ENCODE results near the gene TOR1AIP1. TPM values are rescaled to one million over a fixed set of nuclear protein-coding genes. Genes with fewer than 3 reads are reported as not detected.

Gene TOR1AIP1
- total and polyA plus RNA-seq, 3 experiments from 2014 or later = 51.0 to 79.9 (median 52.6) TPM

DNA sequence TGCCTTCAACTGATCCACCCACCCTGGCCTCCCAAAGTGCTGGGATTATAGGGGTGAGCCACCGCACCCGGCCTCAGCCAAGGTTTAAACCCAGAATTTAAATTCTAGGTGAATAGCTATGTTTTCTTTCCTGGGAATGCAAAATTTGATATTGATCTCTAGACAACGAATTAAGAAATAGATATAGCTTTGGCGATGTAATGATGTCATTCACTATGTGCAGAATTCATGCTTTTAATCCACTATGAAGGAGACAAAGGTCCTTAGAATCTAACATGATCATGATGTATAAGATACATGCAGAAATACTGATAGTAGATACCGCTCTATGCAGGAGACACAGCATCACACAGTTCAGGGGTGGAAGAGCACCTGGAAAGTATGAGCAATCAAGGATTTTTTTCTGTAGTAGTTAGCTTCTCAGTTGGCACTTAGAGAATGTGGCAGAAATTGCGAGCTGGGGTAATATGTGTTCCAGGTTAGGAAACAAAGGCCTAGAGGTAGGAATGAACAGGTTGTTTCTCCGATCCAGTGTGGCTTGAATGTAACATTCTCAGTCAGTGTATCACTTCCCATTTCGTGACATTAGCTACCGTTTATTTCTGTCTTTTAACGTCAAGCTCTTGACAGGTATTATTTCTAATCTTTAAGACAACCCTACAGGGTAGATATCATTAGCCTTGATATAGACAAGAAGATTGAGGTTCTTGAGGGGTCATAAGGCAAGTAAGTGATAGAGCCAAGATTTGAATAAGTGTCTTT lies 69.5 kb downstream of the TOR1AIP1 start:
- DNase-seq = no peak
- H3K4me1 ChIP-seq (ENCODE audit: insufficient read depth, low read length) = peaks cover 25% of the 10 kb centered on the region
- H3K27me3 Mint-ChIP-seq = no peaks in the 10 kb centered on the region
- H3K27ac ChIP-seq (ENCODE audit: low read depth, low read length) = no peak overlapping the region
- no peak overlapping the region for H3K4me3 ChIP-seq (ENCODE audit: low read length)
- H3K4me1 Mint-ChIP-seq = peaks cover 33 to 41% (median 34%) of the 10 kb centered on the region in 3 donors
- H3K9me3 ChIP-seq (ENCODE audit: low read length) = no peaks in the 10 kb centered on the region
- H3K4me3 Mint-ChIP-seq = peak overlapping the region in 2 of 7 donors; percentile 1 to 77
- peak overlapping the region; percentile 2 to 96 (median 92) for H3K27ac Mint-ChIP-seq
- no peaks in the 10 kb centered on the region for H3K27me3 ChIP-seq (ENCODE audit: insufficient read depth, low read length, poor library complexity, severe bottlenecking)
- H3K36me3 ChIP-seq (ENCODE audit: insufficient read depth, low read length) = no peaks in the 10 kb centered on the region
- ChIA-PET POLR2A (no interaction called here), CTCF (interaction anchor here (1.1 kb wide), 1 partner anchor 9 kb away, joined by 4 read pairs; no protein-coding TSS in a partner anchor)
- H3K36me3 Mint-ChIP-seq = peaks cover 0 to 9% (median 0%) of the 10 kb centered on the region in 3 donors
- no peaks in the 10 kb centered on the region for H3K9me3 Mint-ChIP-seq

DNA sequence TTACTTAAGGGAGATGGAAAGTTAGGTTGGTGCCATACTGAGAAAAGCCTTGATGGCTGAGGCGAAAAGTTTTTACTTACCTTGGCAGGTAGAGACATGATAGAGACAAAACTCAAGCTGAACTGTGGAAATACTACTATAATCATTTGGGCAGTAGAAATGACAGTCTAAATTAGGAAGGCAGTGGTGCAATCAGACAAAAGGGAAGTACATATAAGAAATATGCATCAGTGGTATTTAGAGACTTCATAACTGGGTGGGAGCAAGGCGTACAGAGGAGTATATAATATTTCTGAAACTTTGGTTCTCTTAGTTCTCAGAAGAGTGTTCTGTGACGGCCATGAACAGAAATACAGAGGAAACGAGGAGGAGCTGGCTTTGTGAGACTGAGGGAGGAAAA lies 70.1 kb downstream of the TOR1AIP1 start:
- DNase-seq = no peak
- Histone ChIP-seq H3K27ac (ENCODE audit: low read depth, low read length) (no peak overlapping the region), H3K9me3 (ENCODE audit: low read length) (no peaks in the 10 kb centered on the region), H3K4me1 (ENCODE audit: insufficient read depth, low read length) (peaks cover 28% of the 10 kb centered on the region), H3K4me3 (ENCODE audit: low read length) (no peak overlapping the region), H3K36me3 (ENCODE audit: insufficient read depth, low read length) (no peaks in the 10 kb centered on the region), H3K27me3 (ENCODE audit: insufficient read depth, low read length, poor library complexity, severe bottlenecking) (no peaks in the 10 kb centered on the region)
- no peaks in the 10 kb centered on the region for H3K9me3 Mint-ChIP-seq
- H3K27me3 Mint-ChIP-seq = no peaks in the 10 kb centered on the region
- peaks cover 39 to 47% (median 39%) of the 10 kb centered on the region in 3 donors for H3K4me1 Mint-ChIP-seq
- peak overlapping the region in 6 of 7 donors; percentile 23 to 77 (median 62) for H3K4me3 Mint-ChIP-seq
- peaks cover 0 to 9% (median 0%) of the 10 kb centered on the region in 3 donors for H3K36me3 Mint-ChIP-seq
- POLR2A ChIA-PET = no interaction called here
- peak overlapping the region; percentile 45 to 96 (median 92) for H3K27ac Mint-ChIP-seq
- CTCF ChIA-PET = interaction anchor here (1.1 to 1.3 kb wide), 2 partner anchors 9 to 11 kb away, joined by 3 to 4 read pairs; no protein-coding TSS in a partner anchor

DNA sequence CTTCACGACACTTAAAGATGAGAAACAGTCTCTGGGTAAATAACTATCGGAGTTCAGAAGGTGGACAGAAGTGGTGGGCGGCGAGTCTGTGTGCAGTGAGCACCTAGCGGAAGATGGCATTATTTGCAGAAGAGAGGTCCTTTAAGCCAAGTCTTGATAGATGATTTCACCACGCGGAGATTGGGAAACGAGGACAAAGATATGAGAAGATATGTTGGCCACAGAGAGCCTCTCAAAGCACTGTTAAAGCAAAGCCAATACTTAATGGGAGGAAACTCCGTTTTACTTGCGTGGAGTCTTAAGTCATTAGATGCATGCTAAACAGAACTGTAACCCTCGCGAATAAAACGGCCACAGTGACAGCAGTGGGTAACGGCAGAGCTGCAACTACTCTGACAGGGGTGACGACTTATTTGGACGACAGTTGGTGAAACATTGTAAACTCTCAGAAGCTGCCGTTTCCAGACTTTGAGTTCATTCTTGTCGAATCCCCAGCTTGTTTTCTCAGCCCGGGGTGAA lies 71.9 kb downstream of the TOR1AIP1 start:
- Histone ChIP-seq H3K4me3 (ENCODE audit: low read length) (peak overlapping the region; percentile 88), H3K36me3 (ENCODE audit: insufficient read depth, low read length) (no peaks in the 10 kb centered on the region), H3K9me3 (ENCODE audit: low read length) (no peaks in the 10 kb centered on the region), H3K27me3 (ENCODE audit: insufficient read depth, low read length, poor library complexity, severe bottlenecking) (no peaks in the 10 kb centered on the region), H3K4me1 (ENCODE audit: insufficient read depth, low read length) (peaks cover 42% of the 10 kb centered on the region), H3K27ac (ENCODE audit: low read depth, low read length) (peak overlapping the region; percentile 78)
- CTCF ChIA-PET = interaction anchor here (0.8 to 3.5 kb wide), 4 partner anchors 13 to 225 kb away, joined by 3 to 18 read pairs (median 3); partner anchors contain the start of gene TOR1AIP1
- Mint-ChIP-seq H3K4me1 (peaks cover 53 to 63% (median 57%) of the 10 kb centered on the region in 3 donors), H3K9me3 (no peaks in the 10 kb centered on the region), H3K27me3 (no peaks in the 10 kb centered on the region), H3K4me3 (peak overlapping the region; percentile 90 to 95 (median 90)), H3K27ac (peak overlapping the region; percentile 93 to 98 (median 96)), H3K36me3 (peaks cover 0 to 9% (median 0%) of the 10 kb centered on the region in 3 donors)
- DNase-seq = peak in 3 of 5 donors; percentile 15 to 57 (median 18)
- POLR2A ChIA-PET = interaction anchor here (0.6 to 2.9 kb wide), 6 partner anchors 21 to 81 kb away, joined by 3 to 47 read pairs (median 3); partner anchors contain the start of gene TOR1AIP1

DNA sequence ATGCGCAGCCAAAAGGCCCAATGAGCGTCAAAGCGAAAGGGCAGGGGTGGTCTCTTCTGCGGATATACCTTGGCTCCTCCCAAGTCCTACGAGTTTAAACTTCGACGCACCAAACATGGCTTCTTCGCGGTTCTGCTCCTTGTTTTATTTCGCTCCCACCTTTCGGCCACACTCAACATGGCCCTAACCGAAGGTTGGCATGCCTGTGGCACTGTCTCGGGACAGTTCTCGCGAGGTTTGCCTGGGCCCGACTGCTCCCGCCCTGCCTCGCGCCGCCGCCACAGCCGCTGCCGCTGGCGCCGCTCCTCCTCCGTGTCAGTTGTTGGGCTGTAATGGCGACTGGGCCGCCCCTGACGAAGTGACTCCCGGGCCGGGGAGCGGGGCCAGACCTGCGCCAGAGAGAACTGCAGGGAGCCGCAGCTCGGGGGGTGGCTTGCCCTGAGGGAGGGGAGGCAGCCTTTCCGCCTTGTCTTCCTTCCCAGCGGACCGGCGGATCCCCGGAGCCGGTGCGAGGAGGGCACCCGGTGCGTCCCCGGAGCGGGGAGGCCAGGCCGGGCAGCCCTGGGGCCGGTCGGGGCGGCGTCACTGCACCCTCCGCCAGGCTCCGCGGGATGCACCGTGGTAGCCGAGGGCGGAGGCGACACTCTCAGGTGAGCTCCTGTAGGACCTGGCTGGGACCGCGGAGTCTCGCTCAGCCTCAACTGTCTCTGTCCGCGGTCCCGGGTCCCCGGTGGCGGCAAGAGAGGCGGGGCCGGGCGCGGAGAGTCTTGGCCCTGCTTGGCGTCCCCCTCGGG lies 72.6 kb downstream of the TOR1AIP1 start, which contains the start of gene CEP350:
Gene CEP350 (plus strand): TSS at position 318 of the 794 bp plus-strand sequence. CDS start 31,372 bp downstream, outside the sequence.
- peak; percentile 96 to 99 (median 98) for DNase-seq
- H3K27ac Mint-ChIP-seq = peak within 1 kb of the TSS; percentile 93 to 98 (median 96)
- peak within 1 kb of the TSS; percentile 88 for H3K4me3 ChIP-seq (ENCODE audit: low read length)
- peak within 1 kb of the TSS; percentile 90 to 96 (median 93) for H3K4me3 Mint-ChIP-seq
- H3K27me3 ChIP-seq (ENCODE audit: insufficient read depth, low read length, poor library complexity, severe bottlenecking) = no peaks in the 10 kb centered on the region
- peak within 1 kb of the TSS; percentile 78 for H3K27ac ChIP-seq (ENCODE audit: low read depth, low read length)
- H3K4me1 ChIP-seq (ENCODE audit: insufficient read depth, low read length) = peaks cover 42% of the 10 kb centered on the region
- ChIA-PET POLR2A (interaction anchor here (0.5 to 2.9 kb wide), 7 partner anchors 10 to 82 kb away, joined by 3 to 47 read pairs (median 3); partner anchors contain the start of gene TOR1AIP1), CTCF (interaction anchor here (1.1 to 3.5 kb wide), 2 partner anchors 72 to 140 kb away, joined by 3 to 18 read pairs; partner anchors contain the start of gene TOR1AIP1)
- peaks cover 0 to 9% (median 0%) of the 10 kb centered on the region in 3 donors for H3K36me3 Mint-ChIP-seq
- peaks cover 56 to 68% (median 63%) of the 10 kb centered on the region in 3 donors for H3K4me1 Mint-ChIP-seq
- H3K9me3 ChIP-seq (ENCODE audit: low read length) = no peaks in the 10 kb centered on the region
- H3K27me3 Mint-ChIP-seq = no peaks in the 10 kb centered on the region
- no peaks in the 10 kb centered on the region for H3K36me3 ChIP-seq (ENCODE audit: insufficient read depth, low read length)
- no peaks in the 10 kb centered on the region for H3K9me3 Mint-ChIP-seq

DNA sequence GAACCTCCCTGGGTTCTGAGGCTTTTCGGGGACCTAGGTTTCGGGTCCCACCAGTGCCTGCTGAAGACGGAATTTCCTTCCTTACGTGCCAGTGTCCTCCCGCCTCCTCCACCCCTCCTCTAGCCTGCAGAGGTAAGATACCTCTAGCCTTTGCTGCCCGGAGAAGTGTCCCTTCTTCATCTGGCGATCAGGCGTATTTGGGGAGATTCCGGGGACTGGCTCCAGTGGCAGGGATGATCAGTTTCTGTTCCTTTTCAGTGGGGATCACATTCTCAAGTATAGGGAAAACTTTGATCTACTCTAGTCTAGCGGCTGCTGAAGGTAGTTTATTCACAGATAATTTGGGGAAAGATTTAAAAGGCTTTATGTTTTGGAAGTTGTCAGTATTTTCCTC lies 73.2 kb downstream of the TOR1AIP1 start:
- Mint-ChIP-seq H3K9me3 (no peaks in the 10 kb centered on the region), H3K4me3 (peak overlapping the region; percentile 90 to 96 (median 93)), H3K27ac (peak overlapping the region; percentile 84 to 96 (median 94)), H3K4me1 (peaks cover 58 to 74% (median 69%) of the 10 kb centered on the region in 3 donors), H3K27me3 (no peaks in the 10 kb centered on the region), H3K36me3 (peaks cover 0 to 10% (median 0%) of the 10 kb centered on the region in 3 donors)
- ChIA-PET POLR2A (interaction anchor here (0.5 to 2.9 kb wide), 4 partner anchors 10 to 151 kb away, joined by 3 to 47 read pairs (median 4); partner anchors contain the start of gene TOR1AIP1), CTCF (interaction anchor here (3.5 kb wide), 1 partner anchor 73 kb away, joined by 18 read pairs; the partner anchor contains the start of gene TOR1AIP1)
- Histone ChIP-seq H3K36me3 (ENCODE audit: insufficient read depth, low read length) (no peaks in the 10 kb centered on the region), H3K4me3 (ENCODE audit: low read length) (peak overlapping the region; percentile 88), H3K9me3 (ENCODE audit: low read length) (no peaks in the 10 kb centered on the region), H3K27ac (ENCODE audit: low read depth, low read length) (peak overlapping the region; percentile 78), H3K4me1 (ENCODE audit: insufficient read depth, low read length) (peaks cover 42% of the 10 kb centered on the region), H3K27me3 (ENCODE audit: insufficient read depth, low read length, poor library complexity, severe bottlenecking) (no peaks in the 10 kb centered on the region)
- no peak for DNase-seq

DNA sequence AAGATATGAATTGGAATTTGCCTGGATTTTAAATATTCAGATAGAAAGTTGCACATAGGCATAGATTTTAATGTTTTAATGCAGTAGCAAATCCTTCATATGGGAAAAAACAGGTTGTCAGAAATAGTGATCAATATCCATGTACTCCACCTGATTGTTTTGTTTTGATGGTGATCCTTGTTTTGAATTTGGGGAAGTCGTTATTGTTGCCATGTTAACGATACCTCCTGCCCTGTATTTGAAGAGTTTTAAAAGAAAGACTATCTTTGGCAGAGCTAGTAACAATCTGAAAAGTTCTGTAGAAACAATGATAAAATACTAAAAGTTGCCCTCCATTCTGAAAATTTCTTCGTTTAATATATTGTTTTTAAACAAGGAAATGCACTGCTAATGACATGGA lies 73.6 kb downstream of the TOR1AIP1 start:
- no peaks in the 10 kb centered on the region for H3K27me3 ChIP-seq (ENCODE audit: insufficient read depth, low read length, poor library complexity, severe bottlenecking)
- peak overlapping the region; percentile 88 for H3K4me3 ChIP-seq (ENCODE audit: low read length)
- DNase-seq = no peak
- no peaks in the 10 kb centered on the region for H3K27me3 Mint-ChIP-seq
- ChIA-PET CTCF (interaction anchor here (3.5 kb wide), 1 partner anchor 73 kb away, joined by 18 read pairs; the partner anchor contains the start of gene TOR1AIP1), POLR2A (interaction anchor here (0.6 to 1.1 kb wide), 2 partner anchors 73 to 150 kb away, joined by 3 to 4 read pairs; partner anchors contain the start of gene TOR1AIP1)
- peak overlapping the region; percentile 78 for H3K27ac ChIP-seq (ENCODE audit: low read depth, low read length)
- peaks cover 58 to 76% (median 71%) of the 10 kb centered on the region in 3 donors for H3K4me1 Mint-ChIP-seq
- H3K4me1 ChIP-seq (ENCODE audit: insufficient read depth, low read length) = peaks cover 42% of the 10 kb centered on the region
- H3K9me3 Mint-ChIP-seq = no peaks in the 10 kb centered on the region
- peak overlapping the region; percentile 84 to 96 (median 94) for H3K27ac Mint-ChIP-seq
- H3K36me3 ChIP-seq (ENCODE audit: insufficient read depth, low read length) = no peaks in the 10 kb centered on the region
- H3K9me3 ChIP-seq (ENCODE audit: low read length) = no peaks in the 10 kb centered on the region
- H3K4me3 Mint-ChIP-seq = peak overlapping the region; percentile 90 to 96 (median 93)
- peaks cover 0 to 11% (median 0%) of the 10 kb centered on the region in 3 donors for H3K36me3 Mint-ChIP-seq

DNA sequence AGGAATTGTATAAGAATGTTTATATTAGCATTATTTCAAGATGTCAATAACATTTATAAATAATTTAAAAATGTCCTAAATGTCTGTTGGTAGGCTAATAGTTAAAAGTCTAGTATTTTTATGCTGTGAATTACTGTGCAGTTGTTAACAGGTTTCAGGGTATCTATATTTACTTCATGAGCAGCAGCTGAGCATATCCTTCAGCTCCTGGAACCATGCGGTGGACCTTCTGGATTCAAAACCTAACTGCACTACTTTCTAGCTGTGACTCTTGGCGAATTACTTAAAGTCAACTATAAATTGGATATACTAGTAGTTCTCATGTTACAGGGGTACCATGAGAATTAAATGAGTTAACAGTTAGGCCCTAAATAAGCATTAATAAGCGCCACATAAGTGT lies 76.3 kb downstream of the TOR1AIP1 start:
- peaks cover 5 to 25% (median 10%) of the 10 kb centered on the region in 3 donors for H3K36me3 Mint-ChIP-seq

More for the DNA sequence above, 76.3 kb downstream of the TOR1AIP1 start:
- H3K9me3 Mint-ChIP-seq = no peaks in the 10 kb centered on the region
- POLR2A ChIA-PET = no interaction called here
- no peak overlapping the region for H3K4me3 Mint-ChIP-seq
- peaks cover 32% of the 10 kb centered on the region for H3K4me1 ChIP-seq (ENCODE audit: insufficient read depth, low read length)
- H3K4me1 Mint-ChIP-seq = peaks cover 55 to 78% (median 73%) of the 10 kb centered on the region in 3 donors
- no peak overlapping the region for H3K4me3 ChIP-seq (ENCODE audit: low read length)
- DNase-seq = no peak
- peak overlapping the region in 1 of 8 donors; percentile 58 for H3K27ac Mint-ChIP-seq
- no peaks in the 10 kb centered on the region for H3K27me3 Mint-ChIP-seq
- no peaks in the 10 kb centered on the region for H3K27me3 ChIP-seq (ENCODE audit: insufficient read depth, low read length, poor library complexity, severe bottlenecking)
- H3K27ac ChIP-seq (ENCODE audit: low read depth, low read length) = no peak overlapping the region
- no peaks in the 10 kb centered on the region for H3K36me3 ChIP-seq (ENCODE audit: insufficient read depth, low read length)
- H3K9me3 ChIP-seq (ENCODE audit: low read length) = no peaks in the 10 kb centered on the region
- CTCF ChIA-PET = no interaction called here
